Vagina (tissue), 2 donors: ENCODE measurements around the gene ARHGAP4.

Experiments
- CTCF ChIP-seq, 3 experiments: fragments of 450-650 bp in 2 of 3; fragments of 200-600 bp in 1 of 3; sonication (generic) in 1 of 3; IDR thresholded peaks; one replicate each; pipeline ENCODE4 v1.5.1; 2017 to 2019; ENCODE audit warnings: antibody characterized with exemption in 3 of 3, mild to moderate bottlenecking in 2 of 3, moderate library complexity in 2 of 3
- POLR2A ChIP-seq, 2 donors: fragments of 450-650 bp; IDR thresholded peaks; one replicate each; pipeline ENCODE4 v1.6.1; 2017; ENCODE audit warnings: antibody characterized with exemption in 2 of 2, mild to moderate bottlenecking in 2 of 2, moderate library complexity in 2 of 2

- no peak for TF ChIP-seq CTCF (IDR thresholded peaks at IDR 0.05)
- no peak for TF ChIP-seq POLR2A (IDR thresholded peaks at IDR 0.05)
Observed at GRCh38 chrX:153935326-153935851, 9.3 kb upstream of the ARHGAP4 start.
